ENCODE results near the gene CAPN9.

DNA sequence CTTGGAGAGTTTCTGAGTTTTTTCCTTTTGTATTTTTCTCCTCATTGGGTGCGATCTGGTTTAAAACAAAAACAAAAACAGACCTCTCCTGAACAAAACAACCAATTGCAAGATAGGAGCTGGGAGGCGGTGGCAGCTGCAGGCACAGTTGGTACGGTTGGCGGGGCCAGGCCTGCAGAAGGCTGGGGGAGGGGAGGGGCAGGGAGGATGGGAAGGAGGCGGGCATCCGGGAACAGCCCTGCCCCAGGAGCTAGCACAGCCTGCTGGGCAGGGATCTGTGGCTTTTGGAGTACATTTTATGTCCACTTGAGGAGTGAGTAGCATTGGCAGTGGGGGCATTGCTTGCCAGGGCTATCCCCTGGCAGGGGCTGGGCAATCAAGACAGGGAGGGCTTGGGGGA lies 5.2 kb downstream of the CAPN9 start:
- TF ChIP-seq, protein P1, sequence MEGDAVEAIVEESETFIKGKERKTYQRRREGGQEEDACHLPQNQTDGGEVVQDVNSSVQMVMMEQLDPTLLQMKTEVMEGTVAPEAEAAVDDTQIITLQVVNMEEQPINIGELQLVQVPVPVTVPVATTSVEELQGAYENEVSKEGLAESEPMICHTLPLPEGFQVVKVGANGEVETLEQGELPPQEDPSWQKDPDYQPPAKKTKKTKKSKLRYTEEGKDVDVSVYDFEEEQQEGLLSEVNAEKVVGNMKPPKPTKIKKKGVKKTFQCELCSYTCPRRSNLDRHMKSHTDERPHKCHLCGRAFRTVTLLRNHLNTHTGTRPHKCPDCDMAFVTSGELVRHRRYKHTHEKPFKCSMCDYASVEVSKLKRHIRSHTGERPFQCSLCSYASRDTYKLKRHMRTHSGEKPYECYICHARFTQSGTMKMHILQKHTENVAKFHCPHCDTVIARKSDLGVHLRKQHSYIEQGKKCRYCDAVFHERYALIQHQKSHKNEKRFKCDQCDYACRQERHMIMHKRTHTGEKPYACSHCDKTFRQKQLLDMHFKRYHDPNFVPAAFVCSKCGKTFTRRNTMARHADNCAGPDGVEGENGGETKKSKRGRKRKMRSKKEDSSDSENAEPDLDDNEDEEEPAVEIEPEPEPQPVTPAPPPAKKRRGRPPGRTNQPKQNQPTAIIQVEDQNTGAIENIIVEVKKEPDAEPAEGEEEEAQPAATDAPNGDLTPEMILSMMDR (IDR thresholded peaks at IDR 0.05; ENCODE audit: extremely low read depth in 1 of 2, insufficient read depth in 1 of 2, low read depth in 1 of 2, low read length in 2 of 2): no peak
- no peak for TF ChIP-seq POLR2AphosphoS5 (IDR thresholded peaks at IDR 0.05; ENCODE audit: insufficient read depth, low read depth, low read length)
- TF ChIP-seq EZH2 (IDR thresholded peaks at IDR 0.05; ENCODE audit: borderline replicate concordance, low read depth, low read length, severe bottlenecking): no peak
- no peak for TF ChIP-seq POLR2A (IDR thresholded peaks at IDR 0.05; ENCODE audit: low read depth, low read length)
- no peak for TF ChIP-seq JUN (IDR thresholded peaks at IDR 0.05; ENCODE audit: borderline replicate concordance, insufficient read depth, insufficient read length, low read depth)
- TF ChIP-seq, protein P2, sequence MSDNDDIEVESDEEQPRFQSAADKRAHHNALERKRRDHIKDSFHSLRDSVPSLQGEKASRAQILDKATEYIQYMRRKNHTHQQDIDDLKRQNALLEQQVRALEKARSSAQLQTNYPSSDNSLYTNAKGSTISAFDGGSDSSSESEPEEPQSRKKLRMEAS (IDR thresholded peaks at IDR 0.05; ENCODE audit: insufficient read depth, insufficient read length): no peak
- TF ChIP-seq GATA2 (IDR thresholded peaks at IDR 0.05; ENCODE audit: insufficient read depth, insufficient read length, low read depth, low read length): no peak
- no peak for TF ChIP-seq MYC (IDR thresholded peaks at IDR 0.05; ENCODE audit: low read depth, low read length)
